Neural cell (in vitro differentiated cells): ENCODE results near the gene SLC9B2.

Experiments
- MXI1 ChIP-seq: fragments of 450-650 bp; conservative IDR thresholded peaks from 2 replicates; pipeline ENCODE4 v1.6.1; 2014; ENCODE audit warnings: antibody characterized with exemption, mild to moderate bottlenecking; ENCODE audit not compliant: poor library complexity, severe bottlenecking
- TAF1 ChIP-seq: IDR thresholded peaks from 2 replicates; pipeline ENCODE4 v1.6.1; 2012; ENCODE audit warnings: low read depth
- TF ChIP-seq, protein P1 (sequence below): fragments of 450-650 bp; IDR thresholded peaks from 2 replicates; pipeline ENCODE4 v1.5.1; 2014; ENCODE audit warnings: antibody characterized with exemption, mild to moderate bottlenecking, moderate library complexity; ENCODE audit not compliant: poor library complexity, severe bottlenecking

DNA sequence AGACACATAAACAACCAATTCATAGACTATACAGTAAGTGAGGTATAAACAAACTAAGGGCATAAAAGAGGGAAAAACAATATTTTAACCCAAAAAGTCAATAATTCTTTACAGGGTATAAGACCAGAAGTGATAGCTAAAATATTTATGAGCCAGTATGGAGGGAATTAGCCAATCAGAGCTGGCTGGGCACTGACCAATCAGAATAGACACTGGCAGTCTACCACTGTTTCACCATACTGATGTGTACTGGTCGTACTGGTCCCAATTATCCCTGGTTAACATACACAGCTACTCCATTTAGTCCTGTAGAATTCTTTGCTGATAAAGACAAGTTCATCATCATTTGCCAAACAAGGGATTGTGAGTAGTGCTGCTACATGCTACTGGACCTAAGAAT, 47.3 kb downstream of the SLC9B2 start:
- TF ChIP-seq MXI1 = no peak
- TF ChIP-seq, protein P1, sequence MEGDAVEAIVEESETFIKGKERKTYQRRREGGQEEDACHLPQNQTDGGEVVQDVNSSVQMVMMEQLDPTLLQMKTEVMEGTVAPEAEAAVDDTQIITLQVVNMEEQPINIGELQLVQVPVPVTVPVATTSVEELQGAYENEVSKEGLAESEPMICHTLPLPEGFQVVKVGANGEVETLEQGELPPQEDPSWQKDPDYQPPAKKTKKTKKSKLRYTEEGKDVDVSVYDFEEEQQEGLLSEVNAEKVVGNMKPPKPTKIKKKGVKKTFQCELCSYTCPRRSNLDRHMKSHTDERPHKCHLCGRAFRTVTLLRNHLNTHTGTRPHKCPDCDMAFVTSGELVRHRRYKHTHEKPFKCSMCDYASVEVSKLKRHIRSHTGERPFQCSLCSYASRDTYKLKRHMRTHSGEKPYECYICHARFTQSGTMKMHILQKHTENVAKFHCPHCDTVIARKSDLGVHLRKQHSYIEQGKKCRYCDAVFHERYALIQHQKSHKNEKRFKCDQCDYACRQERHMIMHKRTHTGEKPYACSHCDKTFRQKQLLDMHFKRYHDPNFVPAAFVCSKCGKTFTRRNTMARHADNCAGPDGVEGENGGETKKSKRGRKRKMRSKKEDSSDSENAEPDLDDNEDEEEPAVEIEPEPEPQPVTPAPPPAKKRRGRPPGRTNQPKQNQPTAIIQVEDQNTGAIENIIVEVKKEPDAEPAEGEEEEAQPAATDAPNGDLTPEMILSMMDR = no peak
- no peak for TF ChIP-seq TAF1
